SU-DHL-6 (cell line): Measurements from ENCODE around the gene JTB.

Experiments used
- H2AFZ ChIP-seq: fragments of 200-600 bp; sonication (generic); 2 replicates; pipeline ENCODE4 v1.6.1; 2014; ENCODE audit warnings: low read depth, mild to moderate bottlenecking, moderate library complexity, mixed read lengths, antibody characterized with exemption, low read length; ENCODE audit not compliant: severe bottlenecking
- H3F3A ChIP-seq: fragments of 200-600 bp; shearing (Covaris generic); 2 replicates; pipeline ENCODE4 v1.6.0; 2016; ENCODE audit warnings: antibody characterized with exemption, mild to moderate bottlenecking; ENCODE audit not compliant: insufficient read depth
- H3K27ac ChIP-seq: fragments of 200-600 bp; sonication (generic); 2 replicates; pipeline ENCODE4 v1.5.1; 2016; ENCODE audit warnings: low read depth, mild to moderate bottlenecking, low read length, moderate library complexity, mixed read lengths
- H3K27me3 ChIP-seq: fragments of 200-600 bp; sonication (generic), shearing (Covaris generic); 2 replicates; pipeline ENCODE4 v1.6.0; 2014; ENCODE audit warnings: mild to moderate bottlenecking, low read length
- H3K36me3 ChIP-seq: fragments of 200-600 bp; sonication (generic); 2 replicates; pipeline ENCODE4 v1.6.1; 2014; ENCODE audit warnings: mild to moderate bottlenecking, low read length, mixed read lengths
- H3K4me2 ChIP-seq: fragments of 300-600, 200-600 bp; shearing (Covaris generic), sonication (generic); 2 replicates; pipeline ENCODE4 v1.6.0; 2014; ENCODE audit warnings: low read length, low read depth, mild to moderate bottlenecking; ENCODE audit not compliant: poor library complexity, severe bottlenecking
- H3K4me3 ChIP-seq: fragments of 200-600 bp; sonication (generic); 2 replicates; pipeline ENCODE4 v1.5.1; 2014; ENCODE audit warnings: antibody characterized with exemption, low read length, mild to moderate bottlenecking, mixed read lengths; ENCODE audit not compliant: insufficient read depth, poor library complexity, severe bottlenecking
- H3K79me2 ChIP-seq: fragments of 200-600 bp; sonication (generic); 2 replicates; pipeline ENCODE4 v1.6.1; 2014; ENCODE audit warnings: mild to moderate bottlenecking, low read length, moderate library complexity; ENCODE audit not compliant: insufficient read depth
- H3K9ac ChIP-seq: fragments of 200-600 bp; sonication (generic); 2 replicates; pipeline ENCODE4 v1.7.0; 2014; ENCODE audit warnings: mild to moderate bottlenecking, low read length
- H3K9me2 ChIP-seq: fragments of 200-600 bp; sonication (generic); replicated peaks from 2 replicates; pipeline ENCODE4 v1.6.1; 2014; ENCODE audit warnings: low read length; ENCODE audit not compliant: insufficient read depth
- H3K9me3 ChIP-seq: fragments of 200-600 bp; sonication (generic); 2 replicates; pipeline ENCODE4 v1.6.1; 2014; ENCODE audit warnings: low read length, mixed read lengths; ENCODE audit not compliant: insufficient read depth
- H4K20me1 ChIP-seq: fragments of 200-600 bp; sonication (generic); 2 replicates; pipeline ENCODE4 v1.6.1; 2014; ENCODE audit warnings: low read depth, mild to moderate bottlenecking, antibody characterized with exemption, low read length, moderate library complexity, mixed read lengths
- CTCF ChIP-seq: fragments of 200-600 bp; sonication (generic); IDR thresholded peaks from one replicate; pipeline ENCODE4 v1.5.1; 2017; ENCODE audit warnings: antibody characterized with exemption, mild to moderate bottlenecking, low read length, moderate library complexity; ENCODE audit not compliant: insufficient read depth, poor library complexity, severe bottlenecking
- EZH2phosphoT487 ChIP-seq: fragments of 200-600 bp; sonication (generic), shearing (Covaris generic); conservative IDR thresholded peaks from 2 replicates; pipeline ENCODE4 v1.6.1; 2018; ENCODE audit warnings: mild to moderate bottlenecking, antibody characterized with exemption, low read length, moderate library complexity, mixed read lengths

Gene JTB

GRCh38 chr1:153954826-153955225 is 22.6 kb downstream of the JTB start:
- Histone ChIP-seq H3K27ac (no peak overlapping the region), H3K36me3 (peaks cover 6% of the 10 kb centered on the region; the same call in 1 of the 2 replicates), H3K4me2 (no peak overlapping the region), H3K9me2 (no peaks in the 10 kb centered on the region), H3K9me3 (no peaks in the 10 kb centered on the region), H3K27me3 (no peaks in the 10 kb centered on the region), H4K20me1 (no peaks in the 10 kb centered on the region), H2AFZ (no peak overlapping the region), H3K79me2 (peaks cover 48% of the 10 kb centered on the region), H3K4me3 (no peak overlapping the region), H3F3A (peaks cover 13% of the 10 kb centered on the region), H3K9ac (no peak overlapping the region)
- no peak for TF ChIP-seq EZH2phosphoT487
- no peak for TF ChIP-seq CTCF

GRCh38 chr1:153953859-153954365 is 23.6 kb downstream of the JTB start:
- no peak overlapping the region for H3K9ac ChIP-seq
- H3F3A ChIP-seq = peaks cover 8% of the 10 kb centered on the region; the same call in 1 of the 2 replicates
- H3K27ac ChIP-seq = no peak overlapping the region
- no peaks in the 10 kb centered on the region for H4K20me1 ChIP-seq
- H3K9me2 ChIP-seq = no peaks in the 10 kb centered on the region
- H3K9me3 ChIP-seq = no peaks in the 10 kb centered on the region
- H3K79me2 ChIP-seq = peaks cover 48% of the 10 kb centered on the region
- TF ChIP-seq EZH2phosphoT487 = no peak
- TF ChIP-seq CTCF = no peak
- H3K4me2 ChIP-seq = no peak overlapping the region
- no peak overlapping the region for H3K4me3 ChIP-seq
- H3K27me3 ChIP-seq = no peaks in the 10 kb centered on the region
- no peak overlapping the region for H2AFZ ChIP-seq
- peaks cover 6% of the 10 kb centered on the region; the same call in 1 of the 2 replicates for H3K36me3 ChIP-seq

GRCh38 chr1:153951801-153952200 is 25.7 kb downstream of the JTB start:
- TF ChIP-seq CTCF (no peak), EZH2phosphoT487 (no peak)
- H2AFZ ChIP-seq = no peak overlapping the region
- H3K27me3 ChIP-seq = no peaks in the 10 kb centered on the region
- H4K20me1 ChIP-seq = no peaks in the 10 kb centered on the region
- no peak overlapping the region for H3K4me2 ChIP-seq
- H3K9me3 ChIP-seq = no peaks in the 10 kb centered on the region
- H3K27ac ChIP-seq = no peak overlapping the region
- peaks cover 18% of the 10 kb centered on the region for H3F3A ChIP-seq
- H3K9me2 ChIP-seq = no peaks in the 10 kb centered on the region
- no peak overlapping the region for H3K9ac ChIP-seq
- H3K79me2 ChIP-seq = peaks cover 32% of the 10 kb centered on the region
- no peak overlapping the region for H3K4me3 ChIP-seq
- peaks cover 6% of the 10 kb centered on the region; the same call in 1 of the 2 replicates for H3K36me3 ChIP-seq
